Cardiac muscle cell (in vitro differentiated cells and primary cell): ENCODE measurements around the gene ANKH. TPM values are rescaled to one million over a fixed set of nuclear protein-coding genes. Genes with fewer than 3 reads are reported as not detected.

Source experiments
- DNase-seq, 2 donors: peaks; one replicate each; pipeline versions ENCODE4 v3.0.0 to v3.0.0-alpha.2; 2010 to 2017; ENCODE audit warnings: low read depth in 1 of 2, low spot score in 1 of 2
- H3K27ac ChIP-seq: fragments of 200-600 bp; sonication (generic); 2 replicates; pipeline ENCODE4 v1.5.1; 2016
- H3K27me3 ChIP-seq: fragments of 200-600 bp; sonication (generic); 2 replicates; pipeline ENCODE4 v1.6.0; 2016; ENCODE audit warnings: control low read depth
- H3K36me3 ChIP-seq: fragments of 200-600 bp; sonication (generic); 2 replicates; pipeline ENCODE4 v1.5.1; 2016; ENCODE audit warnings: control low read depth
- H3K4me1 ChIP-seq: fragments of 200-600 bp; sonication (generic); 2 replicates; pipeline ENCODE4 v1.8.1; 2017; ENCODE audit warnings: low read depth, mild to moderate bottlenecking, mixed run types
- H3K4me3 ChIP-seq: fragments of 200-600 bp; sonication (generic); 2 replicates; pipeline ENCODE4 v1.5.1; 2016; ENCODE audit warnings: mild to moderate bottlenecking
- H3K9me3 ChIP-seq: fragments of 200-600 bp; sonication (generic); 2 replicates; pipeline ENCODE4 v1.5.1; 2017; ENCODE audit warnings: low read depth, mild to moderate bottlenecking, control low read depth
- polyA plus RNA-seq: library from polyadenylated mRNA; unstranded; fragments of >200 nt; fragmentation: Nextera tagmentation; extraction: Ambion mirVana; gene quantifications from 2 replicates; pipeline ENCODE4 v1.2.1, GENCODE V29; 2016
- total RNA-seq: library from RNA; depleted of rRNA; stranded (reverse); fragments of >200 nt; gene quantifications from 2 replicates; pipeline ENCODE4 v1.2.3, GENCODE V29; 2016
- TF ChIP-seq, protein P1 (sequence below): IDR thresholded peaks from 2 replicates; pipeline ENCODE4 v1.5.1; 2012; ENCODE audit warnings: low read depth, mild to moderate bottlenecking, low read length

Gene ANKH
- total and polyA plus RNA-seq, 2 experiments from 2014 or later = 26.6 to 48.1 TPM

DNA sequence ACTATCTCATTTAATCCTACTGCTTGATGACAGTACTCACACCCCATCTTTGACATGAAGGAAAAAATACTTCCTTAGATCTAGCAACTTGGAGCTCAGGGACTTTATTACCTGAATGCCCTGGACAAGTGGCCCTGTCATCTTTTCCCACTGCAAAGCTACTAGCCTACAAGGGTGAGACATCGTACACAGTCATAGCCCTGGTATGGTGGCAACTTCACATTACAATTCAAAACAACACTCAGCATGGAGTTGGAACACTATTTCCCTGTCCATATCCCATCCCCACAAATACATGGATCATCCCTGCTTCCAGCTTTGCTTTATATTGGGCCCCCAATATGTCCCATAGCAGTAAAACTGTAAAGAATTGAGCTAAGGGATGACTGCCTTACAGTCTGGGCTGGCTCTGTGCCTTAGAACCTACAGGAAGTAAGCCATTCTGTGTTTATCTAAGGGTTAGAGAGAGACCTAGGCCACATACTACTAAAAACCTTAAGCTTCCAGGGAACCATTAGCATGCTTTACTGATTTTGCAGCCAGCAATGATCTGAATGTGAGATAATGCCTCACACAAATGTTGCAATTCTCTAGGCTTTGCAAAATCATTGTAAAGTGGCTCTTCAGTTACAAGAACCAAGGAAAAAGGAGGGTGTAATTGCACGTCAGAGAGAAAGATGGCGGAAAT, 151.2 kb downstream of the ANKH start:
- Histone ChIP-seq H3K4me1 (no peaks in the 10 kb centered on the region), H3K27ac (no peak overlapping the region), H3K36me3 (peaks cover 4% of the 10 kb centered on the region), H3K9me3 (no peaks in the 10 kb centered on the region), H3K27me3 (no peaks in the 10 kb centered on the region), H3K4me3 (no peak overlapping the region)
- peak in 1 of 2 donors; percentile 58 for DNase-seq
- TF ChIP-seq, protein P1, sequence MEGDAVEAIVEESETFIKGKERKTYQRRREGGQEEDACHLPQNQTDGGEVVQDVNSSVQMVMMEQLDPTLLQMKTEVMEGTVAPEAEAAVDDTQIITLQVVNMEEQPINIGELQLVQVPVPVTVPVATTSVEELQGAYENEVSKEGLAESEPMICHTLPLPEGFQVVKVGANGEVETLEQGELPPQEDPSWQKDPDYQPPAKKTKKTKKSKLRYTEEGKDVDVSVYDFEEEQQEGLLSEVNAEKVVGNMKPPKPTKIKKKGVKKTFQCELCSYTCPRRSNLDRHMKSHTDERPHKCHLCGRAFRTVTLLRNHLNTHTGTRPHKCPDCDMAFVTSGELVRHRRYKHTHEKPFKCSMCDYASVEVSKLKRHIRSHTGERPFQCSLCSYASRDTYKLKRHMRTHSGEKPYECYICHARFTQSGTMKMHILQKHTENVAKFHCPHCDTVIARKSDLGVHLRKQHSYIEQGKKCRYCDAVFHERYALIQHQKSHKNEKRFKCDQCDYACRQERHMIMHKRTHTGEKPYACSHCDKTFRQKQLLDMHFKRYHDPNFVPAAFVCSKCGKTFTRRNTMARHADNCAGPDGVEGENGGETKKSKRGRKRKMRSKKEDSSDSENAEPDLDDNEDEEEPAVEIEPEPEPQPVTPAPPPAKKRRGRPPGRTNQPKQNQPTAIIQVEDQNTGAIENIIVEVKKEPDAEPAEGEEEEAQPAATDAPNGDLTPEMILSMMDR = no peak

DNA sequence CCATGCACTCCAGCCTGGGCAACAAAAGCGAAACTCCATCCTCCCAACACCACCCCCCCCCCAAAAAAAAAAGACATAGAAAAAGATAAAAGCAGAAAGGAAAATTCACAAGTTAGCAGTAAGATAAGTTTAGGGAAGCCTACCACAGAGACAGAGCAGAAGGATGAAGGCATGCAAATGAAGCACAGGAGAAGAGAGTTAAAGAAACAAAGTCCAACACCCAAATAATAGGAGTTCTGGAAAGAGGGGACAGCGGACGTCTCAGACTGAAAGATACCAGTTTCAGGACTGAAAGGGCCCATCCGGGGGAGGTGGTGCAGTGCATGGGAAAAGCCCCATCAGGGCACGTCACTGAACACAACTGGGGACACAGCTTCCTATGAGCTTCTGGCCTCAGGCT, 152.8 kb downstream of the ANKH start:
- TF ChIP-seq, protein P1 = no peak
- H3K9me3 ChIP-seq = no peaks in the 10 kb centered on the region
- H3K4me3 ChIP-seq = no peak overlapping the region
- no peaks in the 10 kb centered on the region for H3K4me1 ChIP-seq
- no peaks in the 10 kb centered on the region for H3K27me3 ChIP-seq
- peaks cover 4% of the 10 kb centered on the region for H3K36me3 ChIP-seq
- H3K27ac ChIP-seq = no peak overlapping the region
- no peak for DNase-seq

DNA sequence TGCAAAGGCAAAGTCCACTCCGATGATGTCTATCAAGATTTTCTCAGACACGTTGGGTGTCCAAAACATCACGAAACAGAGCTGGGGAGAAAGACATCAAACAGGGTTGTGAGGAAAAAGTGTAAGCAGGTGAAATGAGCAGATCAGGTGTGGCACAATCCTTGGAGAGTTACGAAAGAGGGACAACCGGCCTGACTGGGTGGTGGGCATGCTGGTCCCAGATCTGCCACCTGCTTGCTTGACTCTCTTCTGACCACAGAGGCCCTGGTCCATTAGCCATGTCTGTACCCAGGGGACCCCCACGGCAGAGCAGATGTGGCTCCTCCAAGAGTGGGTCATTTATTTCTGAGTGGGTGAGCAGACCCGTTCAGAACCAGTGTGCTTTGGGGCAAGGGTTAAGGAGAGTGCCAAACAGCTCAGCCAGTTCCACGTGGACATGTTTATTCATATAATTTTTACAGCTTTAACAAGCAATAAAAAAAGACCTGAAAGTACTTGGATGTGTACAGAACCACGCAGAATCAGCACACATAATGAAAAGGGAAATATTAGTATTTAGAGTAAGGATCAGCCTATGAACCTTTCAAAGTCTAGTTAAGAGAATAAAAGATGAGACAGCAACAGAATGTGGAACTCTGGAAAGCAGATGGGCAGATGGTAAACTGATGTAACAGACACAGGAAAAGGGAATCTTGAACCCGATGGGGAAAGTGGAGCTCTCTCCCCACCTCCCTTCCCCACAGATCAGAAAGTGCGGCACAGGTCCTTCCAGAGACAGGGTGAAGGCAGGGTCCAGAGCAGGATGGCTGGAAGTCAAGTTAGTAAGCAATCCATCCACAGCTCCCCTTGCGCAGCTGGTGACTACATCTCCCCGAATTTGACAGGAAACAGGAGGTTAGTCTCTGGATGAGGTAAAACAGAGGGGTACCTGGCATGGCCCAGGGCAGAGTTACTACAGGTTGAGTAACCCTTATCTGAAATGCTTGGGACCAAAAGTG, 154.5 kb downstream of the ANKH start:
- Histone ChIP-seq H3K9me3 (no peaks in the 10 kb centered on the region), H3K4me3 (no peak overlapping the region)
- TF ChIP-seq, protein P1 = no peak

DNA sequence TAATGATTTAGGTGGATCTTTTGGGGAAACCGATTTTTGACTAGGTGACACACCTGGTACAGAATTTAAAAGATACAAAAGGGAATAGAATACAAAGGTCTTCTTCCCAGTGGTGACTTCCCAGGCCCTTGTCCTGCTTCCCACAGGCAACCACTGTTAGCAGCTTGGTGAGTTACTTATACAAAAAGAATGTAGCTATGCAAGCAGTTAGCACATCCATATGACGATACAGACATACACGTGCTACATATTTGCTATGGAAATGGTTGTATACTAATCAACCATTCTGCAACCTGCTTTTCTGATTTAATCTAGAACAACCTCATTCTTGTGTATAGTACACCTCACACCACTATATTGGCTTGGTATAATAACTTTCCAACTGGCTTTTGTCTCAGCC, 156.1 kb downstream of the ANKH start:
- Histone ChIP-seq H3K4me1 (no peaks in the 10 kb centered on the region), H3K4me3 (no peak overlapping the region), H3K9me3 (no peaks in the 10 kb centered on the region), H3K27ac (no peak overlapping the region), H3K27me3 (no peaks in the 10 kb centered on the region), H3K36me3 (peaks cover 9% of the 10 kb centered on the region)
- no peak for DNase-seq
- TF ChIP-seq, protein P1 = no peak

More for the DNA sequence above, 154.5 kb downstream of the ANKH start:
- no peak for DNase-seq
- H3K27ac ChIP-seq = no peak overlapping the region
- H3K27me3 ChIP-seq = no peaks in the 10 kb centered on the region
- H3K36me3 ChIP-seq = peaks cover 8% of the 10 kb centered on the region
- H3K4me1 ChIP-seq = no peaks in the 10 kb centered on the region

DNA sequence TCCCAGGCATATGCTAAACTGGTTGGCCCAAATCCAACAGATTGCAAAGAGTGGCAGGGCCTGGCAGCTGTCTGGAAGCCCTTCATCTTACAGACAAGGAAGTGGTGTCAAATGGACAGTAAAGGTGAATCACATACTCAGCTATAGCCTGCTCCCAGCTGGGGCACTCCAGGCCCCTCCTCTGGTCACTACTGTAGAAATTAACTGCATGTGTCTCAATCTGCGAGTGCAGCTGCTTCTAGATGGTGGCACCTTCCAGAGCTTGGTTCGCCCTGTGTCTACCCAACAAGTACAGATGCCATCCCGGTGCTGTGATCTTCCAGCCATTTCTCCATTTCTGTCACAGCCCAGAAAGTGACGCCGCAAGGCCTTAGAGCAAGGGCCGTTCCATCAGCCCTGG, 156.9 kb downstream of the ANKH start:
- Histone ChIP-seq H3K27ac (no peak overlapping the region), H3K36me3 (peaks cover 15% of the 10 kb centered on the region), H3K4me3 (no peak overlapping the region), H3K4me1 (no peaks in the 10 kb centered on the region), H3K27me3 (no peaks in the 10 kb centered on the region), H3K9me3 (no peaks in the 10 kb centered on the region)
- no peak for DNase-seq
- TF ChIP-seq, protein P1 = no peak
